HL-60 (cell line): Measurements from ENCODE around the gene KCNK7.

ENCODE experiments used
- DNase-seq, 2 experiments: peaks; one replicate each; pipeline ENCODE4 v3.0.0-alpha.2; 2010 to 2020; ENCODE audit warnings: low read depth in 1 of 2, low spot score in 1 of 2
- H3K27ac ChIP-seq: fragments of 250-450 bp; sonication (Bioruptor Pico); replicated peaks from 2 replicates; pipeline ENCODE4 v1.5.1; 2020; ENCODE audit warnings: mild to moderate bottlenecking, moderate library complexity
- H3K27me3 ChIP-seq: fragments of 250-450 bp; sonication (Bioruptor Pico); 2 replicates; pipeline ENCODE4 v1.5.1; 2021; ENCODE audit warnings: mild to moderate bottlenecking, moderate library complexity; ENCODE audit not compliant: insufficient read depth, poor library complexity, severe bottlenecking
- H3K4me3 ChIP-seq: replicated peaks from 2 replicates; pipeline ENCODE4 v1.5.1; 2011; ENCODE audit warnings: mild to moderate bottlenecking, control low read depth, low read length; ENCODE audit not compliant: insufficient read depth
- GABPA ChIP-seq: IDR thresholded peaks from 2 replicates; pipeline ENCODE4 v1.6.1; 2012; ENCODE audit warnings: low read depth
- POLR2AphosphoS5 ChIP-seq: IDR thresholded peaks from 2 replicates; pipeline ENCODE4 v1.6.1; 2012; ENCODE audit warnings: low read depth
- SPI1 ChIP-seq: IDR thresholded peaks from 2 replicates; pipeline ENCODE4 v1.6.1; 2012; ENCODE audit warnings: low read depth, mild to moderate bottlenecking, borderline replicate concordance
- TF ChIP-seq, protein P1 (sequence below): IDR thresholded peaks from 2 replicates; pipeline ENCODE4 v1.6.1; 2012; ENCODE audit warnings: low read depth; ENCODE audit not compliant: insufficient replicate concordance
- TF ChIP-seq, protein P2 (sequence below): IDR thresholded peaks from one replicate; pipeline ENCODE4 v1.5.1; 2011; ENCODE audit warnings: low read length, control low read depth, inconsistent platforms; ENCODE audit not compliant: insufficient read depth

Gene KCNK7

DNA sequence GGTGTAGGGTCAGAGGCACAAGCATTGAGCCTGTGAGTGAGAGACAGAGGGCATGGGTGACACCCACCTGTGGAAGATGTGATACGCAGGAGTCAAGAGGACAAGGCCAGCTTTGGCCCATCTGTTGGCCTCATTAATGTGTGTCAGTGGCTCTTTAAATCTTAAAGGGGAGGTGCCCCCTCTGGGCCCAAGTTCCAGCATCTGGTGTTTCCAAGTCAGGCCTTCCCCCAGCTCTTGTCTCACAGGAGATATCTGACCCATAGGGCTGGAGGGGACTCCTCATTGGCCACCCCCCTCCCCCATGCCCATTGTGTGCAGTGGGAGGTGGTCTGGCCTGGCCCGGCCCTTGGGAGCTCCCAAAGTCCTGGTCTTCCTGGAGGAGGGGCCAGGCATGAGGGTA lies 8.9 kb downstream of the KCNK7 start:
- H3K27me3 ChIP-seq: no peaks in the 10 kb centered on the region
- TF ChIP-seq, protein P1, sequence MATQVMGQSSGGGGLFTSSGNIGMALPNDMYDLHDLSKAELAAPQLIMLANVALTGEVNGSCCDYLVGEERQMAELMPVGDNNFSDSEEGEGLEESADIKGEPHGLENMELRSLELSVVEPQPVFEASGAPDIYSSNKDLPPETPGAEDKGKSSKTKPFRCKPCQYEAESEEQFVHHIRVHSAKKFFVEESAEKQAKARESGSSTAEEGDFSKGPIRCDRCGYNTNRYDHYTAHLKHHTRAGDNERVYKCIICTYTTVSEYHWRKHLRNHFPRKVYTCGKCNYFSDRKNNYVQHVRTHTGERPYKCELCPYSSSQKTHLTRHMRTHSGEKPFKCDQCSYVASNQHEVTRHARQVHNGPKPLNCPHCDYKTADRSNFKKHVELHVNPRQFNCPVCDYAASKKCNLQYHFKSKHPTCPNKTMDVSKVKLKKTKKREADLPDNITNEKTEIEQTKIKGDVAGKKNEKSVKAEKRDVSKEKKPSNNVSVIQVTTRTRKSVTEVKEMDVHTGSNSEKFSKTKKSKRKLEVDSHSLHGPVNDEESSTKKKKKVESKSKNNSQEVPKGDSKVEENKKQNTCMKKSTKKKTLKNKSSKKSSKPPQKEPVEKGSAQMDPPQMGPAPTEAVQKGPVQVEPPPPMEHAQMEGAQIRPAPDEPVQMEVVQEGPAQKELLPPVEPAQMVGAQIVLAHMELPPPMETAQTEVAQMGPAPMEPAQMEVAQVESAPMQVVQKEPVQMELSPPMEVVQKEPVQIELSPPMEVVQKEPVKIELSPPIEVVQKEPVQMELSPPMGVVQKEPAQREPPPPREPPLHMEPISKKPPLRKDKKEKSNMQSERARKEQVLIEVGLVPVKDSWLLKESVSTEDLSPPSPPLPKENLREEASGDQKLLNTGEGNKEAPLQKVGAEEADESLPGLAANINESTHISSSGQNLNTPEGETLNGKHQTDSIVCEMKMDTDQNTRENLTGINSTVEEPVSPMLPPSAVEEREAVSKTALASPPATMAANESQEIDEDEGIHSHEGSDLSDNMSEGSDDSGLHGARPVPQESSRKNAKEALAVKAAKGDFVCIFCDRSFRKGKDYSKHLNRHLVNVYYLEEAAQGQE: no peak
- no peak overlapping the region for H3K4me3 ChIP-seq
- no peak overlapping the region for H3K27ac ChIP-seq
- DNase-seq: no peak

DNA sequence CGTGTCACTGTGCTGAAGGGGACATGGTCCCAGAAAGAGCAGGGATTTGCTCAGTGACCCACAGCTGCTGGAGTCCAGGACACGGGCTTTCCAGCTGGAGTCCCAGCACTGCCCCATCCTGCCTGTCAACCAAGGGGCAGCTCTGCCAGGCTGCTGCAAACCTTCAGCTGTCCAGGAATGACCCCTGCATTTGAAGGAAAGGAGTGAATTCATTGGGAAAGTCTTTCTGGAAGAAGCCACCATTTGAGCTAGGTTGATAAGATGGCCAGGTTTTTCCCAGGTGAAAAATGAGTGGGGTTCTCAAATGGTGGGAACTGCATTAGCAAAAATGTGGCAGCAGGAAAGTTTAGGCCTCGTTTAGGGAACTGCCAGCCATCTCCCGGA lies 9.4 kb downstream of the KCNK7 start:
- no peak overlapping the region for H3K27ac ChIP-seq
- TF ChIP-seq, protein P1: no peak
- no peak for TF ChIP-seq GABPA
- TF ChIP-seq, protein P2, sequence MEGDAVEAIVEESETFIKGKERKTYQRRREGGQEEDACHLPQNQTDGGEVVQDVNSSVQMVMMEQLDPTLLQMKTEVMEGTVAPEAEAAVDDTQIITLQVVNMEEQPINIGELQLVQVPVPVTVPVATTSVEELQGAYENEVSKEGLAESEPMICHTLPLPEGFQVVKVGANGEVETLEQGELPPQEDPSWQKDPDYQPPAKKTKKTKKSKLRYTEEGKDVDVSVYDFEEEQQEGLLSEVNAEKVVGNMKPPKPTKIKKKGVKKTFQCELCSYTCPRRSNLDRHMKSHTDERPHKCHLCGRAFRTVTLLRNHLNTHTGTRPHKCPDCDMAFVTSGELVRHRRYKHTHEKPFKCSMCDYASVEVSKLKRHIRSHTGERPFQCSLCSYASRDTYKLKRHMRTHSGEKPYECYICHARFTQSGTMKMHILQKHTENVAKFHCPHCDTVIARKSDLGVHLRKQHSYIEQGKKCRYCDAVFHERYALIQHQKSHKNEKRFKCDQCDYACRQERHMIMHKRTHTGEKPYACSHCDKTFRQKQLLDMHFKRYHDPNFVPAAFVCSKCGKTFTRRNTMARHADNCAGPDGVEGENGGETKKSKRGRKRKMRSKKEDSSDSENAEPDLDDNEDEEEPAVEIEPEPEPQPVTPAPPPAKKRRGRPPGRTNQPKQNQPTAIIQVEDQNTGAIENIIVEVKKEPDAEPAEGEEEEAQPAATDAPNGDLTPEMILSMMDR: no peak
- no peak for TF ChIP-seq POLR2AphosphoS5
- no peak for TF ChIP-seq SPI1
- H3K27me3 ChIP-seq: no peaks in the 10 kb centered on the region
- DNase-seq: no peak
- no peak overlapping the region for H3K4me3 ChIP-seq

DNA sequence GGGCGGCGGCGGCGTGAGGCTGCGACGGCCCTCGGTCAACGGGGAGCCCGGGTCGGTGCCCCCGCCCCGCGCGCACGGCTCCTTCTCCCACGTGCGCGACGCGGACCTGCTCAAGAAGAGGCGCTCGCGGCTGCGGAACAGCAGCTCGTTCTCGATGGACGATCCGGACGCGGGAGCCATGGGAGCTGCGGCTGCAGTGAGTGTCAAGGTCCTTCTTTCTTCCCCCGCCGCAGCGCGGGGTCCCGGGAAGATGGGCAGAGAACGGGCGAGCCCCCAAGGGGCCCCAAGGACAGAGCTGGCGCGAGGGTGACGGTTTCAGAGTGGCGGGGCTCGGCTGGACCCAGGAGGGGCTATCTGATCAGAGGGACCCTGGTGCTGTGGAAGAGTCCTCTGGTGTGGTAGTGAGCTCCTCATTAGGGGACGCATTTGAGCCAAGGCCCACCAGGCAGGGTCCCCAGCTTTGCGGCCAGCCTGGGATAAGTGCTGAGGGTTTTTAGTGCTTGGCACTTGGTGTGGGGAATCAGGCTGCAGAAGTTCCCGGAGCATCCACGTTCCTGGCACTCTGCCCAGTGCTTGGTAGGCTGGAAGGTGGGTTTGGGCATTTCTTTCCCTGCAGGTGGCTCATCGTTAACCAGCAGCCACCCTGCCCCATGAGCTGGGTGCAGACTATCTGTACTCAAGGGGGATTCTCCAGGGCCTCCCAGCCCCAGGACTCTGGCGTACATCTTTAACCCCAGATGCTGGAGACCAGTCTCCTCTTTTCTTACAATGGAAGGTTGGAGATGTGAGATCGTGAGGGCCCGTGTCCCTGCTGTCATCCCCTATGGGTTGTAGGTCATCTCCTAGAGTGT lies 10.0 kb downstream of the KCNK7 start:
- Histone ChIP-seq H3K27ac (no peak overlapping the region), H3K4me3 (no peak overlapping the region), H3K27me3 (no peaks in the 10 kb centered on the region)
- no peak for DNase-seq
- TF ChIP-seq SPI1: no peak

DNA sequence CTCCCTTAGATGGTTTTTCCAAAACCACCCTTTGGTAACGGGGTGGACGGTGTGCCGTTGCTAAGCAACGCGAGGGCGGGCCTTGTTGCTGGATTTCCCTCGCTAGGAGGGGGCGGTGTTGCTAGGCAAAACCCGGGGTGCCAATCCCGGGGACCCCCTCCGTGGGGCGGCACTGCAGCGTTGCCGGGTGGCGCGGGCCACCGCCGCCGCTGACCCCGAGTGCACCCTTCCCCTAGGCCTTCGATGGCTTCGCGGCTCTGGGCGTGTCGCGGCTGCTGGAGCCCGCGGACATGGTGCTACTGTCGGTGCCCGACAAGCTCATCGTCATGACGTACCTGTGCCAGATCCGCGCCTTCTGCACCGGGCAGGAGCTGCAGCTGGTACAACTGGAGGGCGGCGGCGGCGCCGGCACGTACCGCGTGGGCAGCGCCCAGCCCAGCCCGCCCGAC lies 10.9 kb downstream of the KCNK7 start:
- H3K27me3 ChIP-seq: no peaks in the 10 kb centered on the region

More for the DNA sequence above, 10.9 kb downstream of the KCNK7 start:
- H3K4me3 ChIP-seq: no peak overlapping the region
- TF ChIP-seq, protein P2: no peak
- no peak for DNase-seq
- no peak overlapping the region for H3K27ac ChIP-seq
